Stomach smooth muscle (tissue), 2 donors: ENCODE data around the gene ARL4A.
"Not testable (repeated sequence)": the region's sequence is repeated elsewhere in the genome, so short reads cannot be mapped to it uniquely, and the experiment has no call there.

Source experiments
- H3K27ac ChIP-seq: one replicate; pipeline ENCODE4 v1.7.0; 2013; ENCODE audit warnings: mild to moderate bottlenecking, low read length, inconsistent platforms
- H3K27me3 ChIP-seq, 2 donors: one replicate each; pipeline ENCODE4 v1.7.0; 2013; ENCODE audit warnings: low read length in 2 of 2; ENCODE audit not compliant: insufficient read depth in 2 of 2, control insufficient read depth in 1 of 2
- H3K36me3 ChIP-seq, 2 donors: one replicate each; pipeline ENCODE4 v1.7.0; 2013; ENCODE audit warnings: low read length in 2 of 2; ENCODE audit not compliant: control insufficient read depth in 2 of 2, insufficient read depth in 2 of 2
- H3K4me1 ChIP-seq: one replicate; pipeline ENCODE4 v1.7.0; 2013; ENCODE audit warnings: low read length; ENCODE audit not compliant: control insufficient read depth, insufficient read depth
- H3K4me3 ChIP-seq, 2 donors: one replicate each; pipeline ENCODE4 v1.7.0; 2013; ENCODE audit warnings: low read length in 2 of 2
- H3K9ac ChIP-seq, 2 donors: one replicate each; pipeline ENCODE4 v1.7.0; 2013; ENCODE audit warnings: low read length in 2 of 2, mild to moderate bottlenecking in 1 of 2
- H3K9me3 ChIP-seq, 2 donors: one replicate each; pipeline ENCODE4 v1.7.0; 2013; ENCODE audit warnings: low read length in 2 of 2; ENCODE audit not compliant: control insufficient read depth in 2 of 2
- donor health status: healthy.
- donor health status: Pancreatic carcinoma.

ARL4A gene

GRCh38 chr7:12670000-12670729, 17.3 kb upstream of the ARL4A start:
- H3K36me3 ChIP-seq: no peaks in the 10 kb centered on the region
- no peaks in the 10 kb centered on the region for H3K27me3 ChIP-seq
- no peaks in the 10 kb centered on the region for H3K9me3 ChIP-seq
- H3K4me1 ChIP-seq: peaks cover 6% of the 10 kb centered on the region
- H3K27ac ChIP-seq: peak overlapping the region; percentile 56
- no peak overlapping the region for H3K9ac ChIP-seq
- no peak overlapping the region for H3K4me3 ChIP-seq

DNA sequence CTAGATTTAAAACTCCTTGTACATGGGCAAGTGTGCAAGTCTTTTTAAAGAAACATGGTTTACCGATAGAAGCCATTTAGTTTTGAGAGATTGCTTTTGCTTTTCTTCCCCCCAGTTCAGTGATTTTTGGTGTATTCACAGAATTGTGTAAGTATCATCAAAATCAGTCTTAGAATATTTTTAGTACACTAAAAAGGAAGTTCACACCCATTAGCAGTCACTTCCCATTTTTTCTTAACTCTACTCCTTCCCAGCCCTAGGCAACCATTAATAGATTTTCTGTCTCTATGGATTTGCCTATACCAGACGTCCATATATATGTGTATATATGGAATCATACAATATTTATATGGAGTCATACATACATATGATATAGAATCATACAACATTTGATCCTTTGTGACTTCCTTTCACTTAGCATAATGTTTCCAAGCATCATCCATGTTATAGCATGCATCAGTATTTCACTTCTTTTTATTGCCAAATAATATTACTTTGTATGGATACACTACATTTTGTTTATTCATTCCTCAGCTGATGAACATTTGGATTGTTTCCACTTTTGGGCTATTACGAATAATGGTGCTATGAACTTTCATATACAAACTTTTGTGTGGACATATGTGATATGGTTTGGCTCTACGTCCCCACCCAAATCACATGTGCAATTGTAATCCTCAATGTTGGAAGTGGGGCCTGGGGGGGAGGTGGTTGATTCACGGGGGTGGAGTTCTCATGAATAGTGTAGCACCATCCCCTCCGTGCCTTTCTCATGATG, 16.5 kb upstream of the ARL4A start:
- no peak overlapping the region for H3K9ac ChIP-seq
- peak overlapping the region; percentile 56 for H3K27ac ChIP-seq
- H3K4me1 ChIP-seq: peaks cover 6% of the 10 kb centered on the region
- H3K36me3 ChIP-seq: no peaks in the 10 kb centered on the region
- peaks cover 0 to 6% of the 10 kb centered on the region in 2 donors for H3K9me3 ChIP-seq
- H3K4me3 ChIP-seq: no peak overlapping the region
- no peaks in the 10 kb centered on the region for H3K27me3 ChIP-seq

GRCh38 chr7:12673436-12673835, 14.0 kb upstream of the ARL4A start:
- not testable (repeated sequence) for H3K4me1 ChIP-seq, H3K36me3 ChIP-seq, H3K27me3 ChIP-seq, H3K27ac ChIP-seq, H3K9me3 ChIP-seq, H3K4me3 ChIP-seq, H3K9ac ChIP-seq

DNA sequence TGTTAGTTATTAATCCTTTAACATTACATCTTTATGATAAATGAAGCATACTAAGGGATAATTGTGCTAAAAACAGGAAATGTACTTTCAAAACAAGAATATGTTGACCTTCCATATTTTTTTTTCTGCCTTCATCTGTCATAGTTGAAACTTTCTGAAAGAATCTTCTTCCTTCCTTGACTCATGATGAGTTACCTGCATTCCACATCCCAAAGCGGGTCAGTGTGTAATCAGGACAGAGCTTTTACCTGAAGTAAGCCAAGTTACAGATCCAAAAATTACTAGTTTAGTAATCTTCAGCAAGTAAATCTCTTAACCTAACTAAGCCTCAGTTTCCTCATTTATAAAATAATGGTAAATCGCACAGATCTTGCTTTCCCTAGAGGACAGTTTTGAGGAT, 13.4 kb upstream of the ARL4A start:
- H3K4me1 ChIP-seq: peaks cover 4% of the 10 kb centered on the region
- H3K27ac ChIP-seq: no peak overlapping the region

DNA sequence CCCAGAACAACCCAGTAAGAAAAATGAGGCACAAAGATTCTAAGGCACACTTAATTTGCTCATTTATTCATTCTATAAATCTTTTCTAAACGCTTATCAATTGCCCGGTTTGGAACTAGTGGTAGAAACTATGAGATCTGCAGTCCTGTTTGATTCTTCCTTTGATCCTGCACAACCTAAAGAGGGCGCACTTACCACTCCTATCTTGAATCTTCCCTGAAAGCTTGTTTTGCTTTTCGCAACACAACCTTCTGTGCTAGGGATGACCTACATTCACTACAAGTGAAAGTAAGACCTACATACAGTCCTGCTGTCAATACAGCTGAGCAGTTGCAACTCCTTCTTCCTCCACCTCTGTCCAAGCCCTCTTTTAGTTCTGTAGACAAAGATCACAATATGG, 12.6 kb upstream of the ARL4A start:
- no peak overlapping the region for H3K27ac ChIP-seq
- no peaks in the 10 kb centered on the region for H3K27me3 ChIP-seq
- peaks cover 0 to 6% of the 10 kb centered on the region in 2 donors for H3K9me3 ChIP-seq
- H3K4me3 ChIP-seq: no peak overlapping the region
- no peaks in the 10 kb centered on the region for H3K36me3 ChIP-seq
- H3K9ac ChIP-seq: no peak overlapping the region
- no peaks in the 10 kb centered on the region for H3K4me1 ChIP-seq

More for the DNA sequence above, 13.4 kb upstream of the ARL4A start:
- H3K9me3 ChIP-seq: peaks cover 0 to 6% of the 10 kb centered on the region in 2 donors
- H3K9ac ChIP-seq: no peak overlapping the region
- no peaks in the 10 kb centered on the region for H3K27me3 ChIP-seq
- no peak overlapping the region for H3K4me3 ChIP-seq
- H3K36me3 ChIP-seq: no peaks in the 10 kb centered on the region

GRCh38 chr7:12683678-12684585, 3.5 kb upstream of the ARL4A start:
- Histone ChIP-seq H3K9ac (no peak overlapping the region), H3K4me1 (peaks cover 4% of the 10 kb centered on the region), H3K27me3 (no peaks in the 10 kb centered on the region), H3K9me3 (no peaks in the 10 kb centered on the region), H3K36me3 (no peaks in the 10 kb centered on the region), H3K27ac (no peak overlapping the region), H3K4me3 (no peak overlapping the region)

DNA sequence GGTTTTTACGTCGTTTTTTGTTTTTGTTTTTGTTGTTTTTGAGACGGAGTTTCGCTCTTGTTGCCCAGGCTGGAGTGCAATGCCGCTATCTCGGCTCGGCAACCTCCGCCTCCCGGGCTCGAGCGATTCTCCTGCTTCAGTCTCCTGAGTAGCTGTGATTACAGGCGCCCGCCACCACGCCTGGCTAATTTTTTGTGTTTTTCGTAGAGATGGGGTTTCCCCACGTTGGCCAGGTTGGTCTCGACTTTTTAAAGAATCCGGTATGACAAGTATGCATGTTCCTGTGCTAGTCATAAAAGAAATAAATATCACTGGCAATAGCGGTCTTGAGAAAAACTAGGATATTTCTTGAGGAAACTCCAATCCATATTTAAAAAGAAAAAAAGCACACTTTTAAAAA, 2.7 kb upstream of the ARL4A start:
- Histone ChIP-seq H3K27ac (no peak overlapping the region), H3K4me3 (no peak overlapping the region), H3K27me3 (no peaks in the 10 kb centered on the region), H3K36me3 (no peaks in the 10 kb centered on the region), H3K4me1 (peaks cover 4% of the 10 kb centered on the region), H3K9me3 (no peaks in the 10 kb centered on the region), H3K9ac (no peak overlapping the region)

- Histone ChIP-seq H3K9ac (no peak overlapping the region), H3K4me1 (peaks cover 4% of the 10 kb centered on the region), H3K36me3 (no peaks in the 10 kb centered on the region), H3K9me3 (no peaks in the 10 kb centered on the region), H3K27ac (peak overlapping the region; percentile 74), H3K4me3 (no peak overlapping the region), H3K27me3 (no peaks in the 10 kb centered on the region)
Observed at GRCh38 chr7:12685550-12685949, 1.9 kb upstream of the ARL4A start.

DNA sequence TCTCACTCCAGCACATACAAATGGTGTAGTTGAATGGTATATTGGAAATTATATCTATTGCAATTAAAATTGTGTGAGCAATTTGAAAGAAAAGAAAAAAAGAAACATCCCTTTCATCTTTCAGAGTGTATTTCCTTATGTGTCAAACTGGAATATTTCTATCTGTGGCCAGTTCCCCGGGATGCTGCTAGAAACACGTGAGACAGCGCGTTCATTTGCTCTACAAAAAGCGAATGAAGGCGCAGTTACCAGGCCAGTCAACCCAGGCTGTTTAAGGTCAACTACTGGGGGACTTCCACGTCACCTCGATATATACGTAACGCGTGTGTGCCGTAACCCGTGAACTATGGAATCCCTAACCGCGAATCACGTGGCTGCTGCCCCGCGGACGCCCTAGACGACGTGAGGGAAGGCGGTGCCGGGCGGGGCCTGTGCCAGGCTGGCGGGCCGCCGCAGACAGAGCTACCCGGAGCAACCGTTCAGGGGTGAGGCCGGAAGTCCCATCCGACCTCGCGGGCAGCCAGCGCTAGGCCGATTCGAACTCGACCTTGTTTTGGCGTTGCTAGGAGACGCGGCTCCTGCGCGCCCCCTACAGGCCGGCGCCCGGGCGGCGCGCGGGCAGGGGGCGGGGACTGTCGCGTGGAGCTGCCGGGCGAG, 1.1 kb upstream of the ARL4A start:
- H3K27me3 ChIP-seq: no peaks in the 10 kb centered on the region
- peak overlapping the region; percentile 74 for H3K27ac ChIP-seq

GRCh38 chr7:12687718-12688171, 312 bp downstream of the ARL4A start:
- no peaks in the 10 kb centered on the region for H3K9me3 ChIP-seq
- peak overlapping the region; percentile 75 to 82 for H3K4me3 ChIP-seq
- peak overlapping the region; percentile 74 for H3K27ac ChIP-seq
- no peaks in the 10 kb centered on the region for H3K27me3 ChIP-seq
- peaks cover 4% of the 10 kb centered on the region for H3K4me1 ChIP-seq
- peak overlapping the region; percentile 29 to 55 for H3K9ac ChIP-seq
- H3K36me3 ChIP-seq: no peaks in the 10 kb centered on the region

More for the DNA sequence above, 1.1 kb upstream of the ARL4A start:
- no peaks in the 10 kb centered on the region for H3K36me3 ChIP-seq
- H3K9me3 ChIP-seq: no peaks in the 10 kb centered on the region
- peaks cover 4% of the 10 kb centered on the region for H3K4me1 ChIP-seq
- peak overlapping the region; percentile 75 to 82 for H3K4me3 ChIP-seq
- H3K9ac ChIP-seq: peak overlapping the region; percentile 79 to 89
